SK-N-MC (cell line): ENCODE data around the gene WDFY1.

Source experiments
- EZH2 ChIP-seq: fragments of 200-600 bp; sonication (generic); IDR thresholded peaks from one replicate; pipeline ENCODE4 v1.6.1; 2017; ENCODE audit warnings: antibody characterized with exemption
- FOXP2 ChIP-seq: optimal IDR thresholded peaks from 2 replicates; pipeline ENCODE3; 2011; ENCODE audit warnings: mild to moderate bottlenecking, moderate library complexity; ENCODE audit not compliant: insufficient read depth; ENCODE audit errors: extremely low read length, control extremely low read depth
- POLR2AphosphoS5 ChIP-seq: IDR thresholded peaks from 2 replicates; pipeline ENCODE4 v1.6.1; 2012; ENCODE audit warnings: mild to moderate bottlenecking, low read depth, low read length, borderline replicate concordance

DNA sequence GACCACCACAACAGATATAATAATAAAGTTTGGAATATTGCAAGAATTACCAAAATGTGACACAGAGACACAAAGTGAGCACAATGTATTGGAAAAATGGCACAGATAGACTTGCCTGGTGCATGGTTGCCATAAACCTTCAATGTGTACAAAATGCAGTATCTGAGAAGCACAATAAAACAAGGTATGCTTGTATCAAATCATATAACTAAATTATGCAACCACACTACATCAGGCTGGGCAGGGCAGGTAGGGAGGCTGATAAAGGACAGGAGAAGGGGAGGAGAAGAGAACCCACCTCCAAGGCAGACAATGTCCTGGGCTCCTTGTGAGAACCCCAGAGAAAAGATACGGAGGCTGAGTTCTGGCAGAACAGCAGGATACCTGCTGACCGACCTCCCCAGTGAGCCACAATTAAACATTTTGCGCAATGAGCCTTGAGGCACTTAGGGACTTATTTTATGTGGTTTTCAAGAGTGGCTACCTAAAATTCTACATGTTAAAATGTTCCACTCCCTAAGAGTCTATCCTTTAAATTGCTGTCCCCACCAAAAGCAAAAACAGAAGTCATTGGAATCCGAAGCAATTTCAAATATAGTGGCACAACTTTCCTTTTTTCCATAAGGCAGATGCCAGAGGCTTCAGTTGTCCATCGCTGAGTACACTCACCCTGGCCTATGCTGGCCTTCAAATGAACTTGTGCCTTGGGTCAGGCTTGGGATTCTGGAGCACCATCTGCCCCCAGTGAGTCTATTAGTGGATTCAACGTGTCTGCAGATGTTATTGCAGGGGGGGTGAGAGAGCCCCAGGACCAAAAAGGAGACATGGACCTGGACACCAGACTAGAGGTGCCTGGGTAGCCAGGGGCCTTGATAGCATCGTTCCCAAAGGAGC, 16.8 kb downstream of the WDFY1 start:
- TF ChIP-seq POLR2AphosphoS5, result no peak
- TF ChIP-seq FOXP2, result no peak
- no peak for TF ChIP-seq EZH2
